Activated CD8-positive, alpha-beta T cell treated with anti-CD3 and anti-CD28 coated beads, Interleukin-2, amount 10 ng/mL, durations not matched to agents 7 days and 5 days (primary cell): ENCODE measurements around the gene TBCB. TPM values are rescaled to one million over a fixed set of nuclear protein-coding genes. Genes with fewer than 3 reads are reported as not detected.
"Not testable (repeated sequence)": the region's sequence is repeated elsewhere in the genome, so short reads cannot be mapped to it uniquely, and the experiment has no call there.

ENCODE experiments used
- ATAC-seq: fragments of 150-1000 bp; cut with Tn5 transposase; one replicate; pipeline ENCODE4 v1.10.0; 2021; ENCODE audit warnings: moderate library complexity
- CTCF ChIA-PET: fragments of 350-600 bp; sonication (Branson Sonifier 250); formaldehyde crosslinking; loops from one replicate; lab custom pipeline; 2021; ENCODE audit warnings: antibody characterized with exemption; lab: Charles Lee
- POLR2A ChIA-PET: fragments of 350-600 bp; sonication (Branson Sonifier 250); formaldehyde crosslinking; loops from one replicate; lab custom pipeline; 2021; ENCODE audit warnings: antibody characterized with exemption; lab: Charles Lee
- DNase-seq: peaks from one replicate; pipeline ENCODE4 v3.0.0-alpha.2; 2020
- H3K27ac Mint-ChIP-seq: one replicate; pipeline ENCODE4 v1.8.0; 2021; ENCODE audit warnings: mild to moderate bottlenecking, mixed read lengths
- H3K27me3 Mint-ChIP-seq: one replicate; pipeline ENCODE4 v1.8.0; 2021; ENCODE audit warnings: low read depth, mixed read lengths
- H3K36me3 Mint-ChIP-seq: one replicate; pipeline ENCODE4 v1.8.0; 2021; ENCODE audit warnings: low read depth, mixed read lengths
- H3K4me1 Mint-ChIP-seq: one replicate; pipeline ENCODE4 v1.8.0; 2021; ENCODE audit warnings: low read depth, mixed read lengths
- H3K4me3 Mint-ChIP-seq: one replicate; pipeline ENCODE4 v1.8.0; 2021; ENCODE audit warnings: mild to moderate bottlenecking, mixed read lengths
- H3K9me3 Mint-ChIP-seq: one replicate; pipeline ENCODE4 v1.8.0; 2022; ENCODE audit warnings: mixed read lengths; ENCODE audit not compliant: insufficient read depth
- total RNA-seq, 2 experiments: library from RNA; stranded (reverse); gene quantifications; one replicate each; pipeline ENCODE4 v1.2.3, GENCODE V29; 2021

TBCB gene
- total RNA-seq, 2 experiments from 2014 or later: 186 to 200 TPM

DNA sequence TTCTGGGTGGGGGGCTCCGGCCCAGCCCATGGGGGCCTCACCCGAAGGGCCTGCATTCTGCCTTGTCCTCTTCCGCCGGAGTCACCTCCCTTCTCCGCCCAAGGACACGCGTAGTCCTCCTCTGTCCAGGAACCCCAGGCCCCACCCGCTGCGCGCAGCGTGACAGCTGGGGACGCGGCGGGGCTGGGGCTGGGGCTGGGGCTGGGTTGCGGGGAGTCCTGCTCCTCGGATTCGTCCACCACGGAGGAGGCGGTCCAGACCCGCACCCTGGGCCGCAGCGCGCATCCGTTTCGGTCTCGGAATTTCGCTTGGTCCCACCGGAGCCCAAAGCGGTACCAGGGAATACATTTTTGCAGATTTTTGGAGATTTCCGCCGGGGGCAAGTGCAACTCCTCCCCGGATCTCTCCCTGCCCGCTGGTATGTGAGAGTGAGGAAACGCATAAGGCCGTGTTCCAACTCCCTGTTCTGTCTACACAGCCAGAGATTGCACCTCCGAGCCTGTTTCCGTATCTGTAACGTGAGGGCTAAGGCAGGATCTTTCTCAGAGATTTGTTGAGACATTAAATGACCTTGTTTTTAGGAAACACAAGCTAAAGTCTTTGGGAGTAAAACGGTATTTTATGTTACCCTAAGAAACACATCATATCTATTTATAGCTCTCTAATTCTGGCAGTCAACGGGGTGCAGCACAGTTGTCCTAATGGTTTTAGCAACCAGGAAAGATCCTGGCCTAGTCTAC, 37.3 kb downstream of the TBCB start, which contains the start of gene COX7A1:
Gene COX7A1 (minus strand): TSS at position 96 of the 740 bp plus-strand sequence. CDS start 40 bp downstream, at position 56.
- H3K36me3 Mint-ChIP-seq: peaks cover 32% of the 10 kb centered on the region

DNA sequence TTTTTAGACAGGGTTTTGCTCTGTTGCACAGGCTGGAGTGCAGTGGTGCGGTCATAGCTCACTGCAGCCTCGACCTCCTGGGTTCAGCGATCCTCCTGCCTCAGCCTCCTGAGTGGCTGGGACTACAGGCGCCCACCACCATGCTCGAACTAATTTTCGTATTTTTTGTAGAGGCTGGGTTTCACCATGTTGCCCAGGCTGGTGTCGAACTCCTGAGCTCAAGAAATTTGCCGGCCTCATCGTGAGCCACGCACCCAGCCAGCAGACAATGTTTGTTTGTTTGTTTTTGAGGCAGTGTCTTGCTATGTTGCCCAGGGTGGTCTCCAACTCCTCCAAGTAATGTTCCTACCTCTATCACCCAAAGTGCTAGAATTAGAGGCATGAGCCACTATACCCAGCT, 37.9 kb downstream of the TBCB start:
- ATAC-seq (no peak), DNase-seq (no peak)
- Mint-ChIP-seq H3K9me3 (no peaks in the 10 kb centered on the region), H3K4me1 (peaks cover 4% of the 10 kb centered on the region), H3K4me3 (no peak overlapping the region), H3K27ac (no peak overlapping the region), H3K36me3 (peaks cover 31% of the 10 kb centered on the region), H3K27me3 (no peaks in the 10 kb centered on the region)
- POLR2A ChIA-PET: interaction anchor here (1.6 kb wide), 1 partner anchor 25 kb away, joined by 5 read pairs; no protein-coding TSS in a partner anchor
- CTCF ChIA-PET: interaction anchor here (1.0 kb wide), 1 partner anchor 14 kb away, joined by 4 read pairs; no protein-coding TSS in a partner anchor

More for the DNA sequence above, 37.3 kb downstream of the TBCB start, which contains the start of gene COX7A1:
- Mint-ChIP-seq H3K27ac (peak within 1 kb of the TSS; percentile 43), H3K4me3 (no peak within 1 kb of the TSS), H3K4me1 (peaks cover 4% of the 10 kb centered on the region), H3K27me3 (no peaks in the 10 kb centered on the region), H3K9me3 (no peaks in the 10 kb centered on the region)
- CTCF ChIA-PET: no interaction called here
- ATAC-seq (no peak), DNase-seq (no peak)
- POLR2A ChIA-PET: interaction anchor here (1.6 kb wide), 1 partner anchor 25 kb away, joined by 5 read pairs; no protein-coding TSS in a partner anchor

DNA sequence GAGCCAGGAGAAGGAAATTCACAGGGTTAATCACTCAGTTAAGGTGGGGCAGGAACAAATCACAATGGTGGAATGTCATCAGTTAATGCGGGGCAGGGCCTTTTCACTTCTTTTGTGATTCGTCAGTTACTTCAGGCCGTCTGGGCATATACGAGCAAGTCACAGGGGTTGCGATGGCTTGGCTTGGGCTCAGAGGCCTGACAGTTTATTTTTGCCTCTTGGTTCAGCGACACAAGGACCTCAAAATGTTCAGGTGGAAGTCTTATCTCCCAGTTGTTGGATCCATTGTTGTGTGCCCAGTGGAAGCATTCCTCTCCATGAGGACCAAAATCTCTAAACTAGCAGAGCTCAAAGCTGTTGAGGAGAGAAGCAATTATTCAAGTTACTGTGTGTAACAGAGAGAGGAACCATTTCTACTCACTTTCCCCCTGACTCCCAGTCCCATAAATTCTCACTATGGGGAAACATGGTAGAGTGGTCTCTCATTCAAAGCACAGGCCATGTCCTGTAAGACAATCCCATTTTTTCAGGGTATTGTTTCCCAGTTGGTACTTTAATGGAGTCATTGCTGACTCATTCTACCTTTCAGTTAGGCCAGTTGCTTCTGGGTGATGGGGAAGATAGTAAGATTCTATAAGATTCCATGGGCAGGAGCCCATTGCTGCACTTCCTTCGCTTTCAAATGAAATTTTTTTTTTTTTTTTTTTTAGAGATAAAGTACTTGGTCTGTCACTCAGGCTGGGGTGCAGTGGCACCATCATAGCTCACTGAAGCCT, 45.7 kb downstream of the TBCB start:
- no peaks in the 10 kb centered on the region for H3K27me3 Mint-ChIP-seq
- no peak overlapping the region for H3K4me3 Mint-ChIP-seq
- no peak overlapping the region for H3K27ac Mint-ChIP-seq
- CTCF ChIA-PET: interaction anchor here (0.7 kb wide), 1 partner anchor 33 kb away, joined by 3 read pairs; no protein-coding TSS in a partner anchor
- DNase-seq (no peak), ATAC-seq (no peak)
- H3K4me1 Mint-ChIP-seq: no peaks in the 10 kb centered on the region
- POLR2A ChIA-PET: no interaction called here
- no peaks in the 10 kb centered on the region for H3K9me3 Mint-ChIP-seq
- H3K36me3 Mint-ChIP-seq: peaks cover 12% of the 10 kb centered on the region

DNA sequence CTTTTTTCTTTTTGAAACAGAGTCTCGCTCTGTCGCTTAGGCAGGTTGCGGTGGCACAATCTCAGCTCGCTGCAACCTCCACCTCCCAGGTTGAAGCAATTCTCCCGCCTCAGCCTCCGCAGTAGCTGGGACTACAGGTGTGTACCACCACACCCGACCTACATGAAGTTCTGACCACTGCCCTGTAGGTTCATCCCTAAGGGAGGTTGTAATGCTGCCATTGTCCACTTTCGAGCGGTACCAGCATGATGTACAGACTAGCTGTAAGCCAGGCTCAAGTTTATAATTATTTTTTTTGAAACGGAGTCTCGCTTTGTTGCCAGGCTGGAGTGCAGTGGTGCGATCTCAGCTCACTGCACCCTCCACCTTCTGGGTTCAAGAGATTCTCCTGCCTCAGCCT, 48.5 kb downstream of the TBCB start:
- Mint-ChIP-seq H3K36me3 (peaks cover 10% of the 10 kb centered on the region), H3K4me3 (no peak overlapping the region), H3K27ac (no peak overlapping the region), H3K4me1 (no peaks in the 10 kb centered on the region), H3K9me3 (no peaks in the 10 kb centered on the region), H3K27me3 (no peaks in the 10 kb centered on the region)
- CTCF ChIA-PET: interaction anchor here (2.6 kb wide), 1 partner anchor 36 kb away, joined by 12 read pairs; no protein-coding TSS in a partner anchor
- ATAC-seq: no peak
- POLR2A ChIA-PET: interaction anchor here (0.6 kb wide), 1 partner anchor 595 kb away, joined by 3 read pairs; no protein-coding TSS in a partner anchor
- DNase-seq: no peak

DNA sequence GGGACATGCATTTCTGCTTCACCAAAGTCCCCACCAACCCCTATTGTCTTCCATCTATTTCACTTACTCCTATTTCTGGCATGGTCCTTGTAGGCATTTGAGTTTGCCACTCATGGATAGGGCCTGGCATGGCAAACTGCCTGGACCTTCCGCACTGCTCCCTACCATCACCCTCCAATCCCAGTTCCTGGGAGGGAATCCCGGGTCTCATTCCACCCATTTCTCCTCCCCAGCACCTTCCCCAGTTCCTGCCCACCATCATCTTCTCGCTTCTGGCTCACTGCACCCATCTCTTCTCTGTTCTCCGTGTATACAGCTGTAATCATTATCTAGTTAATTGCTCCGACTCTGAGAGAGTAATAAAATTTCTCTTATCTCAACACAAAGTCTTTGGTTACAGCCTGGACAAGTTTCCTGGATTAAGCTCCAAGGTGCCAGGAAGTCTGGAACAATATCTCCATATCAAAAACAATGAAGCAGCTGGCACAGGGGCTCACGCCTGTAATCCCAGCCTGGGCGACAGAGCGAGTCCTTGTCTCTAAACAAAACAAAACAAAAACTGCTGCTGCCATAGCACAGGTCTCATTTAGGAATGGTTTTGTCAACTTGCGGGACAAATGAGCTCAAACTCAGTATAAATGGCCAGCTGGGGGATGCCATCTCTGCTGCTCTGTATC, 54.0 kb downstream of the TBCB start:
- DNase-seq: no peak
- H3K27ac Mint-ChIP-seq: no peak overlapping the region
- no peaks in the 10 kb centered on the region for H3K9me3 Mint-ChIP-seq
- no peaks in the 10 kb centered on the region for H3K27me3 Mint-ChIP-seq
- H3K4me3 Mint-ChIP-seq: no peak overlapping the region
- CTCF ChIA-PET: interaction anchor here (1.0 to 3.4 kb wide), 6 partner anchors 10 to 116 kb away, joined by 4 to 77 read pairs (median 4); partner anchors contain the start of gene THAP8
- no peaks in the 10 kb centered on the region for H3K36me3 Mint-ChIP-seq
- POLR2A ChIA-PET: interaction anchor here (1.0 kb wide), 2 partner anchors 41 to 46 kb away, joined by 3 to 4 read pairs; partner anchors contain the start of genes ZNF146 and ZNF565
- ATAC-seq: no peak
- peaks cover 6% of the 10 kb centered on the region for H3K4me1 Mint-ChIP-seq

DNA sequence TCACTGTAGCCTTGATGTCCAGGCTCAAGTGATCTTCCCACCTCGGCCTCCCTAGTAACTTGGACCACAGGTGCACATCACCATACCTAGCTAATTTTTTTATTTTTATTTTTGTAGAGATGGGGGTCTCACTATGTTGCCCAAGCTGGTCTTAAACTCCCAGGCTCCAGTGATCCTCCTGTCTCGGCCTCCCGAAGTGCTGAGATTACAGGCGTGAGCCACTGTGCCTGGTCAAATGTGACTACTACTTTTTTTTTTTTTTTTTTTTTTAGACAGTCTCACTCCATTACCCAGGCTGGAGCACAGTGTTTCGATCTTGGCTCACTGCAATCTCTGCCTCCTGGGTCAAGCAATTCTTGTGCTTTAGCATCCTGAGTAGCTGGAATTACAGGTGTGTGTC, 57.6 kb downstream of the TBCB start:
- POLR2A ChIA-PET: no interaction called here
- no peaks in the 10 kb centered on the region for H3K27me3 Mint-ChIP-seq
- no peaks in the 10 kb centered on the region for H3K36me3 Mint-ChIP-seq
- ATAC-seq (no peak), DNase-seq (no peak)
- no peak overlapping the region for H3K4me3 Mint-ChIP-seq
- H3K27ac Mint-ChIP-seq: no peak overlapping the region
- CTCF ChIA-PET: interaction anchor here (3.9 kb wide), 1 partner anchor 45 kb away, joined by 31 read pairs; no protein-coding TSS in a partner anchor
- no peaks in the 10 kb centered on the region for H3K9me3 Mint-ChIP-seq
- peaks cover 6% of the 10 kb centered on the region for H3K4me1 Mint-ChIP-seq

DNA sequence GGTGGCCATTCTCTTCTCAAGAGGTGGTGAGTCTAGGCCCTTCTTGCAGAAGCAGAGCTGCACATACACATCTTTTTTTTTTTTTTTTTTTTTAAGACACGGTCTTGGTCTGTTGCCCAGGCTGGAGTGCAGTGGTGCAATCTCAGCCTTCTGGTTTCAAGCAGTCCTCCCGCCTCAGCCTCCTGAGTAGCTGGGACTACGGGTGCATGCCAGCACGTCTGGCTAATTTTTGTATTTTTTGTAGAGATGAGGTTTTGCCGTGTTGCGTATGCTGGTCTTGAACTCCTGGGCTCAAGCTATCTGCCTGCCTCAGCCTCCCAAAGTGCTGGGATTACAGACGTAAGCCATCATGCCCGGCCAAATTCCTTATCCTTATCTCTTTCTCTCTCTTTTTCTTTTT, 58.6 kb downstream of the TBCB start:
- CTCF ChIA-PET: interaction anchor here (1.0 to 3.9 kb wide), 2 partner anchors 46 to 59 kb away, joined by 3 to 31 read pairs; partner anchors contain the start of gene TBCB
- H3K4me3 Mint-ChIP-seq, H3K27me3 Mint-ChIP-seq, H3K4me1 Mint-ChIP-seq, DNase-seq, H3K27ac Mint-ChIP-seq, H3K36me3 Mint-ChIP-seq, H3K9me3 Mint-ChIP-seq, ATAC-seq: not testable (repeated sequence)
- POLR2A ChIA-PET: interaction anchor here (0.6 kb wide), 1 partner anchor 903 kb away, joined by 3 read pairs; no protein-coding TSS in a partner anchor

Other genes with a start within 250 kb of the TBCB start
- 1 to 10 TPM in 1 of 2 experiments, under 1 TPM in 1; 0.87 to 1.4 TPM for gene APLP1, start 246.9 kb upstream of the TBCB start, total RNA-seq
- 10 to 100 TPM; 39.0 to 40.7 TPM for gene NFKBID, start 214.9 kb upstream of the TBCB start, total RNA-seq
- gene HCST, start 212.9 kb upstream of the TBCB start, total RNA-seq: 100 to 1,000 TPM; 196 to 216 TPM
- gene TYROBP, start 207.2 kb upstream of the TBCB start, total RNA-seq: under 1 TPM; 0.52 to 0.71 TPM
- gene LRFN3, start 179.1 kb upstream of the TBCB start, total RNA-seq: 10 to 100 TPM in 1 of 2 experiments, 1 to 10 TPM in 1; 9.8 to 10.3 TPM
- 10 to 100 TPM; 20.1 to 21.4 TPM for gene SDHAF1, start 120.3 kb upstream of the TBCB start, total RNA-seq
- 1 to 10 TPM; 1.8 to 2.6 TPM for gene SYNE4, start 106.7 kb upstream of the TBCB start, total RNA-seq
- 10 to 100 TPM; 43.3 to 47.2 TPM for gene ALKBH6, start 101.3 kb upstream of the TBCB start, total RNA-seq
- gene CLIP3, start 82.6 kb upstream of the TBCB start, total RNA-seq: 1 to 10 TPM in 1 of 2 experiments, under 1 TPM in 1; 0.74 to 1.7 TPM
- gene THAP8, start 61.2 kb upstream of the TBCB start, total RNA-seq: 1 to 10 TPM; 5.7 to 5.8 TPM
- gene WDR62, start 60.6 kb upstream of the TBCB start, total RNA-seq: 10 to 100 TPM; 43.6 to 44.5 TPM
- gene OVOL3, start 4.3 kb upstream of the TBCB start, total RNA-seq: under 1 TPM in 1 of 2 experiments, not detected in 1; 0.58 TPM
- 10 to 100 TPM; 50.5 to 57.3 TPM for gene POLR2I, start 593 bp upstream of the TBCB start, total RNA-seq
- gene CAPNS1, start 24.6 kb downstream of the TBCB start, total RNA-seq: 100 to 1,000 TPM; 547 to 569 TPM
- not detected for gene COX7A1, start 37.0 kb downstream of the TBCB start, total RNA-seq
- gene ZNF565, start 99.2 kb downstream of the TBCB start, total RNA-seq: 1 to 10 TPM; 2.2 to 2.7 TPM
- 10 to 100 TPM; 61.7 to 63.8 TPM for gene ZNF146, start 99.6 kb downstream of the TBCB start, total RNA-seq